22Rv1 (cell line): Measurements from ENCODE around the gene ANKS1A.

ENCODE experiments used
- ZFX ChIP-seq: fragments of 450-650 bp; IDR thresholded peaks from 2 replicates; pipeline ENCODE4 v1.6.1; 2017; ENCODE audit warnings: antibody characterized with exemption, borderline replicate concordance
- TF ChIP-seq, protein P1 (sequence below): fragments of 450-650 bp; IDR thresholded peaks from 2 replicates; pipeline ENCODE4 v1.5.1; 2017; ENCODE audit warnings: mild to moderate bottlenecking

DNA sequence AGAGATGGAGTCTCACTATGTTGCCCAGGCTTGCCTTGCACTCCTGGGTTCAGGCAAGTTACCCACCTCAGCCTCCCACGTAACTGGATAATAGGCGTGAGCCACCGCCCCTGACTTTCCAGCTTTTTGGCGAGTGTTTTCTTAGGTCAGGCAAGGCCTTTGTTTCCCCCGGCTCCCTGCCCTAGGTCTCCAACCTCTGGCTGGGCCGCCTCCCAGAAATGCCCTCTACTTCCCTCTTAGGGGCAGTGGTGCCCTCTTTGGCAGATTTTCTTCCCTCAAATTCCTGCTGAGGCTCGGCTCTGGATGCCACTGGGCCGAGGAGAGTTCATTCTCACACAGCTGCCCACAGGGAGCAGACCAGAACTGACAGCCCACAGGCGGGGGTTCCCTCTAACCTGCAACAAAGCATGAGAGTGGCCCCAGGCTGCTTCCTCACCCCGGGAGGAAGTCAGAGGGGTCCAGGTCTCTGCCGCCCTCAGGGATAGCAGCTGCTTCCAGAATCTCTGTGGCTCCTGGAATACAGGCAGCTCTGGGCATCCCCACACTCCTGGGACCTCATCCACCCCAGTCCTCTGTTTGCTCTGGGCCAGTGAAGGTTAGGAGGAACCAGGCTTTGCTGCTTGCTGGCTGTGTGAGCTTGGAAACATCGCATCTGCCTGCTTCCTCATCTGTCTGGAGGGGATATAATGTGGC is 195.6 kb downstream of the ANKS1A start:
- TF ChIP-seq, protein P1, sequence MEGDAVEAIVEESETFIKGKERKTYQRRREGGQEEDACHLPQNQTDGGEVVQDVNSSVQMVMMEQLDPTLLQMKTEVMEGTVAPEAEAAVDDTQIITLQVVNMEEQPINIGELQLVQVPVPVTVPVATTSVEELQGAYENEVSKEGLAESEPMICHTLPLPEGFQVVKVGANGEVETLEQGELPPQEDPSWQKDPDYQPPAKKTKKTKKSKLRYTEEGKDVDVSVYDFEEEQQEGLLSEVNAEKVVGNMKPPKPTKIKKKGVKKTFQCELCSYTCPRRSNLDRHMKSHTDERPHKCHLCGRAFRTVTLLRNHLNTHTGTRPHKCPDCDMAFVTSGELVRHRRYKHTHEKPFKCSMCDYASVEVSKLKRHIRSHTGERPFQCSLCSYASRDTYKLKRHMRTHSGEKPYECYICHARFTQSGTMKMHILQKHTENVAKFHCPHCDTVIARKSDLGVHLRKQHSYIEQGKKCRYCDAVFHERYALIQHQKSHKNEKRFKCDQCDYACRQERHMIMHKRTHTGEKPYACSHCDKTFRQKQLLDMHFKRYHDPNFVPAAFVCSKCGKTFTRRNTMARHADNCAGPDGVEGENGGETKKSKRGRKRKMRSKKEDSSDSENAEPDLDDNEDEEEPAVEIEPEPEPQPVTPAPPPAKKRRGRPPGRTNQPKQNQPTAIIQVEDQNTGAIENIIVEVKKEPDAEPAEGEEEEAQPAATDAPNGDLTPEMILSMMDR, result no peak
- TF ChIP-seq ZFX, result no peak
